ENCODE data around the gene NSMF.

DNA sequence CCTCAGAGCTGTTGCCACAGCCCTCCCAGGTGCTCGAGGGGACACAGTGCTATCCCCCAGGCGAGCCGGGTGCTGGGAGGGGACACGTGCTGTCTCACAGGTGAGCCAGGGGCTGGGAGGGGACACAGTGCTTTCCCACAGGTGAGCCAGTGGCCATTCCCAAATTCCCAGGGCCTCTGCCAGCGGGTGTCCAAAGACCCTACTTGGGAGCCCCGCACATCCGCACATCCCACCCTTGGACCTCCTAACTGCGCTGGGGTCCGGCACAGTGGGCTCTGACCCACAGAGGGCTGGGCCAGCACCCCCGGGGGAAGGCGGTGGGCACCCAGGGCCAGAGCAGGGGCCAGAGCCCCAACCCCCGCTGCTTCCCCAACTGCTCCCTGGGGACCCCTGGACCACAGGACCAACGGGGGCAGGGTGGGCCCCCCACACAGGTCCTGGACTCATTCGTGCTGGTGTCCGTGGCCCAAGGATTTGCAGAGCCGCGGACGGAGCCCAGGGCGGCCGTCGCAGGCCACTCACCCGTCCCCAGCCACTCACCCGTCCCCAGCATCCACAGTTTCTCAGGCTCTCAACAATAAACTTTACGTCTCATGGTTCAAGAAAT is 54.1 kb downstream of the NSMF start:
- TF ChIP-seq EZH2phosphoT487 (IDR thresholded peaks at IDR 0.05; ENCODE audit: borderline replicate concordance), result no peak
- TF ChIP-seq, protein P1, sequence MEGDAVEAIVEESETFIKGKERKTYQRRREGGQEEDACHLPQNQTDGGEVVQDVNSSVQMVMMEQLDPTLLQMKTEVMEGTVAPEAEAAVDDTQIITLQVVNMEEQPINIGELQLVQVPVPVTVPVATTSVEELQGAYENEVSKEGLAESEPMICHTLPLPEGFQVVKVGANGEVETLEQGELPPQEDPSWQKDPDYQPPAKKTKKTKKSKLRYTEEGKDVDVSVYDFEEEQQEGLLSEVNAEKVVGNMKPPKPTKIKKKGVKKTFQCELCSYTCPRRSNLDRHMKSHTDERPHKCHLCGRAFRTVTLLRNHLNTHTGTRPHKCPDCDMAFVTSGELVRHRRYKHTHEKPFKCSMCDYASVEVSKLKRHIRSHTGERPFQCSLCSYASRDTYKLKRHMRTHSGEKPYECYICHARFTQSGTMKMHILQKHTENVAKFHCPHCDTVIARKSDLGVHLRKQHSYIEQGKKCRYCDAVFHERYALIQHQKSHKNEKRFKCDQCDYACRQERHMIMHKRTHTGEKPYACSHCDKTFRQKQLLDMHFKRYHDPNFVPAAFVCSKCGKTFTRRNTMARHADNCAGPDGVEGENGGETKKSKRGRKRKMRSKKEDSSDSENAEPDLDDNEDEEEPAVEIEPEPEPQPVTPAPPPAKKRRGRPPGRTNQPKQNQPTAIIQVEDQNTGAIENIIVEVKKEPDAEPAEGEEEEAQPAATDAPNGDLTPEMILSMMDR (conservative IDR thresholded peaks at IDR 0.05; ENCODE audit: low read length), result no peak
